NOMO-1 (cell line): Measurements from ENCODE around the gene GIPC3.

ENCODE experiments used
- DNase-seq, 2 experiments: peaks; one replicate each; lab custom pipeline; 2025; ENCODE audit not compliant: unreplicated experiment in 2 of 2; lab: John Stamatoyannopoulos, UW

GIPC3 gene

GRCh38 chr19:3604227-3604986 lies 19.1 kb downstream of the GIPC3 start:
- no peak for DNase-seq

DNA sequence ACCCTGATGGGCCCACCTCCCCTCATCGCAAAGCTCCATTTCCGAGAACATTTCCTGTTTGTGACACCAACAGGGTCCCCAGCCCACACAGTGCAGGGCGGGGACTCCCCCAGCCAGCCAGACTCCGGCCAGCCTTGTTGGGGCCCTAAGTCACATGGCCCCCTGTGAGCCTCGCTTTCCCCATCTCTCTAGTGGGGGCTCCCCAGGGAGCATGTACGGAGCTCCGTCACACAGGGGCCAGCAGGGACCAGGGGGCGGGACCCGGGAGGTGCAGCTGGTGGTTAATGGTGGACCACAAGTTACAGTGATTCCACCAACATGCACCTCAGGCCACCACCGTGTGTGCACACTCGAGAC lies 19.7 kb downstream of the GIPC3 start:
- no peak for DNase-seq

DNA sequence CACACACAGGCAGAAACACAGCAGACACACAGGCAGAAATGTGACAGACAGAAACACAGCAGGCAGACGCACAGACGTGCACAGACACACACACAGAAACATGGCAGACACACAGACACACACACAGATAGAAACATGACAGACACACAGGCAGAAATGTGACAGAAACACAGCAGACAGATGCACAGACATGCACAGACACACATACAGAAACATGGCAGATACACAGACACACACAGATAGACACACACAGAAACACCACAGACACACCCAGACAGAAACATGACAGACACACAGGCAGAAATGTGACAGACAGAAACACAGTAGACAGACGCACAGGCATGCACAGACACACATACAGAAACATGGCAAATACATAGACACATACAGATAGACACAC lies 20.1 kb downstream of the GIPC3 start:
- no peak for DNase-seq

DNA sequence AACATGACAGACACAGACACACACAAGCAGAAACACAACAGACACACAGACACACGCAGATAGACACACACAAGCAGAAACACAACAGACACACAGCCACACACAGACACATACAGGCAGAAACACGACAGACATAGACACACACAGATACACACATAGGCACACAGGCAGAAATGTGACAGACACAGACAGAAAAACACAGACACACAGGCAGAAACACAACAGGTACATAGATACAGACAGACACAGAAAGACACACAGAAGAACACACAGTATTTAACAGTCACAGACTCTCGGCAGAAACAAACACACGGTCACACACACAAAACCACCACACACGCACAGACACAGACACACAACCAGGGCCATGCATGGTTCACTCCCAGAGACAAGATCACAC lies 20.5 kb downstream of the GIPC3 start:
- DNase-seq = no peak

DNA sequence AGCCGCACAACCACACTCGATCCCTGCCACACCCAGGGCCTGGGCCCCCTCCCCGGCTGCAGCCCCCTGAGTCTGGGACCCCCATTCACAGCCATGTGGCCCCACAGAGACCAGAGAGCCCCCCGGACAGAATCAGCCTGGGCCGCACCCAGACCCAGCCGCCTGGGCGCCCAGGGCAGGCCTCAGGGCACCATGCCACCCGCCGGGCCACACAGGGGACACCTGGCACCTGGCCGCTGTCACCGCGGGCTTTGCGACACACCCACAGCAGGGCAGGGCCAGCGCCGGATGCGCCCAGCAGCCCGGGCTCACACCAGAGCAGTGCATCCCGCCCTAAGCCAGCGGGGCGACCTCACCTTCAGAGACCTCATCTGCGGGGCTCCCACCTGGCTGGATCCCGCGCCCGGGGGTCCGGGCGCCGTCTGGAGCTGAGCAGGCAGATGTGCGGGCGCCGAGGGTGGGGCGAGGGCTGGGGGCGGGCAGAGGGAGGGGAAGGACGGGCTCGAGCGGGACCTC lies 21.0 kb downstream of the GIPC3 start:
- DNase-seq = no peak

GRCh38 chr19:3606690-3607289 lies 21.5 kb downstream of the GIPC3 start, which contains the start of gene TBXA2R:
TSS of gene TBXA2R (minus strand) at chr19:3606875. CDS start at chr19:3600634, 6,241 bp downstream.
- no peak for DNase-seq

- DNase-seq = no peak
These were observed 22.2 kb downstream of the GIPC3 start for GRCh38 chr19:3607303-3608078.

- no peak for DNase-seq
These were observed 22.9 kb downstream of the GIPC3 start for GRCh38 chr19:3608079-3608641.

DNA sequence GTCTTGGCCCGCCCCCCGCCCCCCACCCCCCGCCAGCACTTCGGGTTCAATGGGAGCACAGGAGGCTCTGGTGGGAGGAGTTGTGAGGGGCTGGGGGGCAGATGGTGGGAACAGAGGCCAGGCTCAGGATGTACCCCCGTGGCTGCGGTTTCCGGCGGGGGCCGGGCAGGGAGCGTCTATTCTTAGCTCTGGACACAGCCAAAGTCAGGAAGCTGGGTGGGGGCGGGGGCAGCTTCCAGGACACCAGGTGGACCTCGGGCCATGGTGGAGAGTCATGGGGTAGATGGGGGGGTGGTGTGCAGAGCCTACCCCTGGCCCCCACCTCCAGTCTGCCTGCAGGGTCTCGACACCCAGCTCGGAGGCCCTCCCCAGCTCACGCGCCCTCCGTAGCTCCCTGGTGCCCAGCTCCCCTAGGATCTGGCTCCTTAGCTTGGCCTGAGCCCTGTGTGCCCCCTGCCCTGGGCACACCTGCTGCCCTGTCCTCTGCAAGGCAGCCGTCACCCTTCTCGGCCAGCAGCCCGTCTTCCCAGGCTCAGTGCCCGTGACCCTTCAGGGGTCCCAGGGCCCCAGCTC lies 23.6 kb downstream of the GIPC3 start:
- DNase-seq = no peak

GRCh38 chr19:3609779-3610719 lies 24.8 kb downstream of the GIPC3 start:
- DNase-seq = no peak

DNA sequence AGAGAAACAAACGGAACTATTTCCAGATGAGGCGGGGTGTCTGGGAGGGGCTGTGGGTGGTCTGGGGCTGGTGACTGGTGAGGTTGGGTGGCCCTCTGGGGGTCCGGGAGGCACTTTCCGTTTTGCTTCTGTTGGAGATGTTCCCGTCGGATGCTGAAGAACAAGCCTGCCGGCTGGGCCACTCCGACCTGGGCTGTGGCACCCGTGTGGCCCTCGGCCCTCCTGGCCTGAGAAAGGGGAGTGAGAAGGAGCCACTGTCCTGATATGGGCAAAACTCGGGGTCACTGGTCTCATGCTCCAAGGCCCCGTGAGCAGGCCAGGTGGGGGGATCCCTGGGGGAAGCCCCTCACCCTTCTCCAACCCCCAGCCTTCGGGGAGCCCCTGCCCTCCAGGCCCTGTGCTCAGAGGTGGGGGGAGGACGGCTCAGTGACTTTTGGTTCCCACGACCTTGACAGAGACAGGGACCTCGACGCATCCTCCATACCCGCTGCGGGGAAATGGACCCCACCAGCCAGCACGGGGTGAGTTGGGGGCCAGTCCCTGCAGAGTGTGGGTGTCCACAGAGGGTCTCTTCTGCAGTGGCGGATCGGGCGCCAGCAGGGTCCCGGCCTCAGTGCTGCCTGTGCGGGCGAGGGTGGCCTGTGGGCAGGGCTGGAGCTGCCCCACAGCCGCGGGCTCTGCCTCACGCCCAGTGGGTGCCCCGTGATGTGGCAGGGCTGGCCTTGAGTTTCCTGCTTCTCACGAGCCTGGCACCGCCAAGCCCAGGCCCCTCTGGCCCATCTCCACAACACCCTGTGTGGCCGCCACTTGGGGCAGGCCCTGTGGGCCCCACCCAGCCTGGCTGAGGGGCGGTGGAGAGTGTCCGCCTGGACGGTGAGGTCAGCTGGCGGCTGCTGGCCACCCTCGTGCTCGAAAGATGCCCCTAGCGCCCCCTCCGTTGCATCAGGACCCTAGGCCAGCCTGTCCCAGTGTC lies 25.8 kb downstream of the GIPC3 start:
- DNase-seq = no peak

- DNase-seq = no peak
These were observed 26.6 kb downstream of the GIPC3 start for GRCh38 chr19:3611841-3612240.

- DNase-seq = no peak
These were observed 27.1 kb downstream of the GIPC3 start for GRCh38 chr19:3612330-3612729.

DNA sequence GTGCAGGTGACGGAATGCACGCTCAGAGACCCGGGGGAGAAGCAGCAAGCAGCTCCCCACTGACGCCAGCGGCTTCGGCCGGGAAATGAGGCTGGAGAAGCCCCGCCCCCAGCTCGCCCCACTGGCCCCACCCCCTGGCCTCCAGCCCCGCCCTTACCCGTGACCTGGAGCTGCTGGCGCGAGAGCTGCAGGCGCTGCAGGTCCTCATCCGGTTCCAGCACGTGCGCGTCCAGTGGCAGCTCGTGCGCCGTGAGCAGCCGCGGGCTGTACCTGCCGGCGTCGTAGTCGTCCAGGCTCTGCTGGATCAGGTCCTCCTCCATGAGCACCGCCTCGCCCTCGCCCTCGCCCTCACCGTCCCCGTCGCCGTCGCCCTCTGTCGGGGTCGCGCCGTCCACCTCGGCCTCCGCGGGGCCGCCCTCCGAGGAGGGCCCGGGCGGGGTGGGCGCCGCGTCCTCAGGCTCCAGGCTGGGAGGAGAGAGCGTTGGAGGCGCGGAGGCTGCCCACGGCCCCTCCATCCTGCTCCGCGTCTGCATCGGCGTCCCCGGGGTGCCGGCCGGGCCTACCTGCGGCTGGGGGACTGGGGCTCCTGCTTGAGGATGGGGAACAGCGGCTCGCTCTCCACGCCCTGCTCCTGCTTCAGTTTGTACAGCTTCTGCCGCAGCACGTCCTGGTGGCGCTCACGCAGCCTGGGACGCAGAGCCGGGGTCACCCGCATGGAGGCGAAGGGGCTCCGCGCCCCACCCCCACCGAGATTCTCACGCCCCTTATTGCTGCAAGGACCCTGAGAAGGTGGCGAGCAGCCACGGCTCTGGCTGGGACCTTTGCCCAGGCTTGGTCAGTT lies 27.8 kb downstream of the GIPC3 start:
- DNase-seq = no peak

DNA sequence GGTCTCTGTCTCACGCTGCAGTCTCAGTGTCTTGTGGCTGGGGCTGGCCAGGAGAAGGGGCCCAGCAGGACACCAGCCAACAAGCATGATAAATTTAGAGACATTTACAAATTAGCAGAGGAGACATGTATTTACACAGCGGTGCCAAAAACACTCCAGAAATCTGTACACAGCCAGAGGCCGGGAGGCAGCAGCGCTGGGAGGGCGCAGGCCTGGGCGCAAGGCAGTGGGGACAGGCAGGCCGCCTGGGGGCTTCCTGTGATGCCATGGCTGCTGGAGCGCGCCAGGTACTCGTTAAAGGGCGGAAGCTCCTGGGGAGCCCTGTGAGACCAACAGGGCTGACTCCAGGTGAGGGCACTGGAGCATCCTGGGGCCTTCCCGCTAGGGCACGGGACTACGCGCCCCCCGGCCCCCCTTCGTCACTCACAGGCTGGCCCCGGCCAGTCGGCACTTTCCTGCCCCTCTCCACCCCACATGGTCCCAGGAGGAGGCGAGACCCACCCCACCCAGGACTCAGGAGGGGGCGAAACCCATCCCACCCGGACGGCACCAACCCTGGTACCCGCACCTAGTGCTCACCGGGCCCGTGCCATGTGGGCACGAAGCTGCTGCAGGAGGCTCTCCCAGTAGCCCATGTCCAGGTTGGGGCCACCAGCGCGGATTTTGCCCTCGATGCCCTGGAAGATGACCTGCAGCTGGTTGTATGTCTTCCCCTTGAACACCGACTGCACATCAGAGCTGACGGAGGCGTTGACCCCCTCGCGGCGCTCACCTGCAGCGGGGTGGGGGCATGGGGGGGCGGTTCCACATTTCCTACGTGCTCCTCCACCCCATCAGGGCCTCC lies 28.8 kb downstream of the GIPC3 start:
- DNase-seq = no peak

GRCh38 chr19:3614858-3615505 lies 29.7 kb downstream of the GIPC3 start:
- DNase-seq = no peak
